Measurements from ENCODE around the gene PDZD4.
A peak's percentile ranks its signal among the peaks of the same experiment; 100 is the strongest.

Gene PDZD4

GRCh38 chrX:153794018-153794896 is 36.1 kb downstream of the PDZD4 start, which contains the start of the genes IDH3G and SSR4:
Gene IDH3G, minus strand, starts transcription at chrX:153794375. Its CDS starts 49 bp downstream, at chrX:153794326.
Gene SSR4, plus strand, starts transcription at chrX:153794668. Its CDS starts 20 bp downstream, at chrX:153794688.
- peak; percentile 11 for TF ChIP-seq CTCF (conservative IDR thresholded peaks at IDR 0.05; ENCODE audit: low read depth, low read length)
- DNase-seq (ENCODE audit: low read depth), result peak; percentile 96
- peak within 1 kb of the TSS; percentile 90 for H3K4me3 ChIP-seq (ENCODE audit: low read depth, low read length)

- TF ChIP-seq CTCF (conservative IDR thresholded peaks at IDR 0.05; ENCODE audit: low read depth, low read length), result no peak
- H3K4me3 ChIP-seq (ENCODE audit: low read depth, low read length), result peak overlapping the region; percentile 90
- DNase-seq (ENCODE audit: low read depth), result no peak
Observed at GRCh38 chrX:153793291-153793690, 37.1 kb downstream of the PDZD4 start.

- no peak for DNase-seq (ENCODE audit: low read depth)
- no peak for TF ChIP-seq CTCF (conservative IDR thresholded peaks at IDR 0.05; ENCODE audit: low read depth, low read length)
- no peak overlapping the region for H3K4me3 ChIP-seq (ENCODE audit: low read depth, low read length)
Observed at GRCh38 chrX:153792368-153792767, 38.0 kb downstream of the PDZD4 start.

GRCh38 chrX:153791104-153791852 is 39.1 kb downstream of the PDZD4 start:
- DNase-seq (ENCODE audit: low read depth), result no peak
- TF ChIP-seq CTCF (conservative IDR thresholded peaks at IDR 0.05; ENCODE audit: low read depth, low read length), result no peak
- H3K4me3 ChIP-seq (ENCODE audit: low read depth, low read length), result no peak overlapping the region

- DNase-seq (ENCODE audit: low read depth), result no peak
- TF ChIP-seq CTCF (conservative IDR thresholded peaks at IDR 0.05; ENCODE audit: low read depth, low read length), result no peak
- no peak overlapping the region for H3K4me3 ChIP-seq (ENCODE audit: low read depth, low read length)
Observed at GRCh38 chrX:153789654-153790053, 40.7 kb downstream of the PDZD4 start.

GRCh38 chrX:153786669-153787068 is 43.7 kb downstream of the PDZD4 start:
- TF ChIP-seq CTCF (conservative IDR thresholded peaks at IDR 0.05; ENCODE audit: low read depth, low read length), result no peak
- no peak for DNase-seq (ENCODE audit: low read depth)

More at GRCh38 chrX:153786669-153787068, 43.7 kb downstream of the PDZD4 start:
- no peak overlapping the region for H3K4me3 ChIP-seq (ENCODE audit: low read depth, low read length)

Data from choroid plexus epithelial cell (primary cell).